CD4-positive, alpha-beta T cell treated with Interleukin-17A for 4 hours (primary cell): ENCODE results near the gene ZFP91.

ENCODE experiments used
- DNase-seq: peaks from one replicate; pipeline ENCODE4 v3.0.0-alpha.2; 2020; ENCODE audit warnings: mixed read lengths

The ZFP91 gene

DNA sequence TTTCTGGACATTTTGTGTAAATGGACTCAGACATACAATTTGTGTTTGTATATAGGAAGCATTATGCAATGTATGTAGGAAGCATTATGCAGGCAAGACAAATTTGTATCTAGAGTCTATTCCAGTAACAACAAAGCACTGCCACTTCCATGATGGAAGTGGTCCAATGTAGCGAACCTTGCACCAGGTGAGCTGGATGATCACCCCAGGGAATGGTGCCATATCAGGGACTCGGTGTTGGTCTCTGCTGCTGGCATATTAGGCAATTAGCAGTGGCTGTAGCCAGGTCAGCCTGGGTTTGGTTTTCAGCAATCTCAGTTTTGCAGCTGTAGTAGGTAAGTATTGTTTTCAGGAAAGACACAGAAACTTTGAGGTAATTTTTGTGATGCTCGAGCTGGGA, 12.8 kb downstream of the ZFP91 start:
- DNase-seq: no peak

DNA sequence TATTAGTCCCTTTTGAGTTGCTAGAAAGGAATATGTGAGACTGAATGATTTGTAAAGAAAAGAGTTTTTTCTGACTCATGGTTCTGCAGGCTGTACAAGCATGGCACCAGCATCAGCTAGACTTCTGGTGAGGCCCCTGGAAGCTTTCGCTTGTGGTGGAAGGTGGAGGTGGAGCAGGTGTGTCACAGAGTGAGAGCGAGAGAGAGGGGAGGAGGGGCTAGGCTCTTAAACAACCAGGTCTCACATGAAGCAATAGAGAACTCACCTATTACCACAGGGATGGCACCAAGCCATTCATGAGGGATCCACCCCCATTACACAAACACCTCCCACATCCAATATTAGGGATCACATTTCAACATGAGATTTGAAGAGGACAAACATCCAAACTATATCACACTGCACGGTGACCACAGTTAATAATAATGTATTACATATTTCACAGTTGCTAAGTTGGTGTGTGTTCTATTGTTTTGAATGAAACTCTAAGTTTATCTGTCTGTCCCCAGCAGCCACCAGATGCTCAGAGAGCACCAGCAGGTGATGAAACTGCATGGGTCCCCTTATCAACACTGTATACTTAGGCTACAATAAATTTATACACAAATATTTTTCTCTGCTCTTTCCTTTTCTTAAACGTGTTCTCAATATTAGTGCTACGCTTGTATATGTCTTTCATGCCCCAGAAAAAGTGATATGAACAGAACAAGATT, 14.1 kb downstream of the ZFP91 start:
- DNase-seq: peak; percentile 18

GRCh38 chr11:58594826-58595225, 16.0 kb downstream of the ZFP91 start:
- no peak for DNase-seq

- DNase-seq: no peak
Measured at GRCh38 chr11:58596621-58597020, 17.8 kb downstream of the ZFP91 start.

- DNase-seq: no peak
Measured at GRCh38 chr11:58597486-58598144, 18.8 kb downstream of the ZFP91 start.

- DNase-seq: no peak
Measured at GRCh38 chr11:58600510-58600909, 21.6 kb downstream of the ZFP91 start.

DNA sequence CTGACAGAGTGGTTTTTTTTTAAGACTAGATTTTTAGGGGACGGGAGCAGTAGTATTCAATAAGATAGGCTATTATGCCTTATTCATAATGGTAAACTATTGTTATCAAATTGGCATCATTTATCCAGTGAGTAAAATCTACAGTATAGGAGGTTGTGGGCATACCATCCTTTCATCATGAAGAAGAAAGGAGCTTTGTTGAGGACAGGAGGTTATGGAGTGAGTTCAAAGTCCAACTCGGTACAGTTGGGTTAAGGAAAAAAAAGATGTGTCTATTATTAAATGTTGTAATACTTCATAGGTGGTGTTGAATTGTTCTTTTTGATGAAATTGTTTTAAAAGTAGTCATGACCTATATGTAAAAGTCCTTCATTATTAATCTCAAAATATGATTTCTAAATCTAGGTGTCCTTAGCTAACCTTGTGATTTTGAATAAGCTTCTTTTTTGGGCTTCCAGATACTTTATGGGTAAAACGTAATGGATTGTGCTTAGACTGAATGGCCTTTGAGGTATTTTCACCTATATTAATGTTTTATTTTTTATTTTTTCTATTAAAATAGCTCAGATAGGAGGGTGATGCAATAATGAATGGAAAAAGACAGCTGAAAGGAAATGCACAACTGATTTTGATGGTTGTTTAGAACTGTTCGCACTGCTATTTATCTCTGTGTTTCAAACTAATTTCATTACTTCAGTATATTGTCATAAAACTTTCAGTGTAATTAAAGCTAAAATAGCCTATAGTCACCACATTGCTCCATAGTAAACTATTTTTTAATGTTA, 28.3 kb downstream of the ZFP91 start:
- DNase-seq: no peak

DNA sequence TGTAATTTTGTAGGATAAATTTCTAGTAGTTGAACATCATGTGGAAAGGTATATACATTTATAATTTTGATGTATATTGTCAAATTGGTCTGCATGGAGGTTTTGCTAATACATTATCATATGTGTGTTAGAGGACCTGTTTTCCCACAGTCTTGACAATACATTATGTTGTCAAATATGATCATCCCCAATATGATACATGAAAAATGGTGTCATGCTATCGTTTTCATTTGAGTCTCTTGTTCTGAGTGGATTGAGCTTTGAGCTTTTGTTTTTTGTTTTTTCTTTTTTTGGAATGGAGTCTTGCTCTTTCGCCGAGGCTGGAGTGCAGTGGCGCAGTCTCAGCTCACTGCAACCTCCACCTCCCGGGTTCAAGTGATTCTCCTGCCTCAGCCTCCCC, 29.5 kb downstream of the ZFP91 start:
- no peak for DNase-seq

DNA sequence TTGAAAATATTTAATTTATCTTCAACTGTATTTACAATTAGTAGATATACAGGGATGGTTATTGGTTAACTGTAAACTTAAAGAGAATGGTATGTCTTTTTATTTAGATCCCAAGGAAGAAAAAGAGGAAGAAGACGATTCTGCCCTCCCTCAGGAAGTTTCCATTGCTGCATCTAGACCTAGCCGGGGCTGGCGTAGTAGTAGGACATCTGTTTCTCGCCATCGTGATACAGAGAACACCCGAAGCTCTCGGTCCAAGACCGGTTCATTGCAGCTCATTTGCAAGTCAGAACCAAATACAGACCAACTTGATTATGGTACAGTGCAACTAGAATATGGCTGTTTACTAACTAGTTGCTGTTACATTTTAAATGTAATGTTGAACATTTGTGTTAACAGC, 30.9 kb downstream of the ZFP91 start:
- DNase-seq: no peak

DNA sequence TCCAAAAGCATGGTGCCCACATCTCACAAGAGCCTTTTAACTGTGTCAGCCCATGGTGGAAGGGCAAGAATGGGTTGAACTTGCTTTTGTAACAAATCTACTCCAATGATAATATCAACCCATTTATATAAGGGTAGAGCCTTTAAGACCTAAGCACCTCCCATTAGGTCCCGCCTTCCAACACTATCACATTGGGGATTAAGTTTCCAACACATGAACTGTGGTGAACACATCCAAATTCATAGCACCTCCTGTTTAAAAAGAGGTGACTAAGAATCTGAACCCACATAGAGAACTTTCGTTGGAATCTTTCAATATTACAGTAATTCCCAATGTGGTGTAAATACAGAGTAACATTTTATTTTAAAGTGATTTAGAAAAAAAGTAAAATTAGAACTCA, 34.4 kb downstream of the ZFP91 start:
- no peak for DNase-seq

DNA sequence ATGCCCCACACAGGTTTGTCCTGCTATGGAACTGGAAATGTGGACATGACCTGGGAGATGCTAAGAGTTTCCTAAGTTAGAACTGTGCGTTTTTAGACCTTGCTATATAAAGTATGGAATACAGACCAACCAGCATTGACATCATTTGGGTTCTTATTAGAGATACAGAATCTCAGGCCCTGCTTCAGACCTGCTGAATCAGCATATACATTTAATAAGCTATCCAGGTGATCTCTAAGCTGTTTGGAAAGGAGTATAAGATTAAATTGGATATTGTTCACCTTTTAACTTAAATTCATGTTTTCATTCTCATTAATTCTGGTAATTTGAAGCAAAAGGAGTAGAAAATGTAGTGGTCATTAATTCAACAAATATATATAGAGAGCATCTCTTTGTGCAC, 36.7 kb downstream of the ZFP91 start:
- DNase-seq: no peak

DNA sequence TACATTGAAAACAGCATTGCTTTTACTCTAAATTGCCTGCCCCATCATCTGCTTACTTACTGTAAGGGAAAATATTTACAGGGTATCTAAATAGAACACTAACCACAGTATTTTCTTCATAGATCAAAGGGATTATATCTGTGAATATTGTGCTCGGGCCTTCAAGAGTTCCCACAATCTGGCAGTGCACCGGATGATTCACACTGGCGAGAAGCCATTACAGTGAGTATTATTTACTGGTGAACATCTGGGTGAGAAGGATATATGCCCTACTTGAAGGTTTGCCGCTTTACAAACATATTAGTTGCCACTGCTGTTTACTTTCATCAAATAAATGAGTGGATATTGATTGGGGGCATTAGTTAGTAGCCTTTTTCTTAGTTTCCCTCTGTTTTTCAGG, 37.7 kb downstream of the ZFP91 start:
- DNase-seq: no peak

DNA sequence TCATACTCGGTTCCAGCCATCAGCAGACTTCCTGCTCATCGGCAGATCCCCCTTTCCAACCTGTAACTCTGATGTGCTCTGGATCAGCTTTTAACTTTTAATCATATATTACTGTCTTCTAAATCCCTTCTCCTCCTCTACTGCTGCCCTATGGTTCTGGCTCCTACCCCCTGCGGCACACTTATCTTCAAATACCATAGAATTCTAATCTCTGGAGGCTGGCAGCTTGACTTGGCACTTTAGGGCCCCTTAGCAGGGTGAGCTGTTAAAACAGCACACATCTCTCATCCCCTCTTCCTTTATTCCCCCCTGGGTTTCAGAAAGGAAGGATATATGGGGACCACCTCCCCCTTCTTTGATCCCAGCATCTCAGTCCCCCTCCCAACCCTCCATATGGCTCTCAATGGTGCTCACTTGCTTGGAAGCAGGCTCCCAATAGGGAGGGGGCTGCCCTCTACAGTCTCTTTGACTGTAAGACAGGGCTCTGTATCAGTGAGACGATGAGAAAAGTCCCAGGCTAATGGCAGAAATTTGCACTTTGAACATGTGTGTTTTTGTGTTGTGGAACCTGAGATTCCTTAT, 39.2 kb downstream of the ZFP91 start:
- peak; percentile 20 for DNase-seq

DNA sequence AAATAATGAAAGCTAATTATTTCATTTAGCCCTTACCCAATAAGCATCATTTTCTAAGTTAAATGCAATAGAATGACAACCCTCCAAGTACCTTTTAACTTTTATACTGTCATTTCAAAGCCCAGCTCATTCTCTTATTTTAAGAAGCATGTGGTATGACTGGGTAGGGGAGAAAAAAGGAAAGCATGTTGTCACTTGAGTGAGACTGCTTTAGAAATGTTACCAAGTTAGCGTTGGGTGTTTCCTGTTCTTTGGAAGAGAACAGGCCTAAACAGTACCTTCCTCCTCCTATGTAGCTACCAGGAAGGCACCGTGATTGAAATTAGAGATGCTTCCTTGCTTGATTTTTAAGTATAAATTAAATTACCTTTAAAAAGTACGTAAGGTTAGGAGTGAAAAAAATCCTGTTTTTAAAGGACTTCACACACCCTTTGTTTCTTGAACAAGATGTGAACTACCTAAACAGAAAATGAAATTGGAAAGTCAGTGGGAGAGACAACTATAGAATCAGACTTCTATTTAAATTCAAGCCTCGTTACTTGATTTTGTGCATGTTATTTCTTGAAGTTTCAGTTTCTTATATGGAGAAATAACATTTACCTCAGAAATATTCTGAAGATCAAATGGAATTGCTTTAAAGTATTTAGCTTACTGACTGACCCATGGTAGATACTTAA, 42.9 kb downstream of the ZFP91 start:
- DNase-seq: no peak

DNA sequence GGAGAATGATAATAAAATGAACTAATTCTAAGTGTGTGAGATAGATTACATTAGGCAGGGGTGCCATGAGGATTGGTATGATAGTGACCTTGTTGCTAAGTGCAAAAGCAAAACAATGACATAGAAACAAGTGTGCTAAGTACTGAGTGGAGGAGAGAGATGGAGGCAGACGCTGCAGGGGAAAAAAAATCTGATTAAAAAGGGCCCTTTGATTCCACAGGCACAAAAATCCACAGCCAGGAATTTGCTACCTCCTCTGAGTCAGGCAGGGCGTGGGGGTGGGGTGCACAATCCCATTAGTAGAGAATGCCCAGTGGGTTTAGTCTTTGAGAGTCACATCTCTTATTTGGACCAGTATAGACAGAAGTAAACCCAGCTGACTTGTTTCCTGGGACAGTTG, 43.5 kb downstream of the ZFP91 start, which contains the start of gene CNTF:
CNTF (plus strand) TSS at position 322 of the 400 bp plus-strand sequence. CDS start 88 bp downstream, outside the sequence.
- no peak for DNase-seq

DNA sequence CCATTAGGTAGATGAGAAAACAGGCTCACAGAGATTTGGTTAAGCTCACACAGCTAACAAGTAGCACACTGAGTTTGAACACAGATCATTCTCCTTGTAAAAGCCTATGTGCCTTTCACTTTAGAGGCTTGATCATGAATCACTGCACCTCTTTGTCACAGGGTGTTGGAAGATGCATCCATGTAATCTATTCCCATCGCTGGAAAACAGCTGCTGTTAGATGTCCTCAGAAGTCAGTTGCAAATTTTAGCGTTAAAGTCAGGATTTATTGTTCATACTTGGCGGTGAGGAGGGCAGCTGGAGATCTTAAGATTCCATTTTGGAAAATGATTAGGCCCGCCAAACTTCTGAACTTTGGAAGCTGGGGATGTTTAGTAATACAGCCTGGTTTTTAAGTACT, 46.2 kb downstream of the ZFP91 start:
- DNase-seq: no peak

GRCh38 chr11:58625826-58626460, 47.1 kb downstream of the ZFP91 start:
- no peak for DNase-seq

DNA sequence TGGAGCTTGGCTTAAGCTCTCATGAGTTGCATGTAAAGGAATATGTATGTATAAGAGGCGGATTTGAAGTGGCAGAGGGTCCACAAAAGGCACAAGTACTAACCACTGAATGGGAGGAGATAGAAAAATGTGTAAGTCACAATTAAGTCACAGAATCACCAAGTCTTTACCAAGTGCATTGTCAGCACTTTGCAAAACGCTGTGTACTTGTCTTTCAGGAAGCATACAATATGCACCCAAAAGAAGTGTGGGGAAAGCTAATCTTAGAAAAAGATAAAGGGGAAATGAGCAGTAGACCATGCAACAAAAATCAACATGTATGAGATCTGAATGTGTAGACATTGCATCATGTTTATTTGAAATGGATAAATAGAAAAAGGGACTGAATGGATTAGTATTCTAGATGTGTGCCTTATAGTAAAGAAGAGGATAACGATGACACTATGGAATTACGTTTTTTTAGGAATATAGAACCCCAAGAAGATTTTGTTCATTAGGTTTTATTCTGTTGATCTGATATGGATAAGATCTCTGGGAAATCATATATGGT, 48.1 kb downstream of the ZFP91 start:
- no peak for DNase-seq

DNA sequence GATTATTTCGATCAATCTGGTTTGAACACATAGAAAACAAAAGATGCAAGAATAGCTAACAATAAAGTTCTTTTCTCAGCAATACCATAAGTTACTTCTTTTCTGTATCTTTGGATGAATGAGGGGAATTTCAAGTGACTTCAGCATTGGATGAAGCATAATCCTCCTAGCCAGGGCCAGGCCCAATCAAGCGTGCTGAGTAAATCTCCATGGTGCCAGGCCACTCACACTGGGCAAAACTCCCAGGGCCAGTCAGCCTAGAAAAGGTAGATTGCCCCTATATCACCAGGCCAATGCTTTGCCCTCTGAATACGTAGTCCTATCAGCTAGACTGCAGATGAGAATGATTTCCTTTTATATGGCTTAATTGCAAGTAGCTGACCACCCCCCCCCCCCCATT, 49.6 kb downstream of the ZFP91 start:
- DNase-seq: no peak

DNA sequence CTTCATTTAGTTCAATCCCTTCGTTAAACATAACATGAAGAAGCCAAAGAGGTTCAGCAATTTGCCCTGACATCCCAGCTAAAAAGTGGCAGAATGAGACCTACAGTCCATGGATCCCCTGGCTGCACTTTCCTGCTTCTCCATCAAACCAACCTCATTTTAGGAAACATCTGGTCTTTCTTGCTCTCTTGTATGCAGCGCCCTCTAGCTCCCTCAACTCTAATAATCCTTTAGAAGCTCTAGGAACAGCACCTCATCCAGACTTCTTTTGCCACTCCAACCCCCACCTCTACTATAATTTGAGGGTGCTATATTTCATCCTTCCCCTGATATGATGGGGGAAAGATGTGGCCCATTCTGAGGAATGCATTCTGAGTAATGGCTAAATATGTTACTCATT, 51.0 kb downstream of the ZFP91 start:
- DNase-seq: peak; percentile 36

DNA sequence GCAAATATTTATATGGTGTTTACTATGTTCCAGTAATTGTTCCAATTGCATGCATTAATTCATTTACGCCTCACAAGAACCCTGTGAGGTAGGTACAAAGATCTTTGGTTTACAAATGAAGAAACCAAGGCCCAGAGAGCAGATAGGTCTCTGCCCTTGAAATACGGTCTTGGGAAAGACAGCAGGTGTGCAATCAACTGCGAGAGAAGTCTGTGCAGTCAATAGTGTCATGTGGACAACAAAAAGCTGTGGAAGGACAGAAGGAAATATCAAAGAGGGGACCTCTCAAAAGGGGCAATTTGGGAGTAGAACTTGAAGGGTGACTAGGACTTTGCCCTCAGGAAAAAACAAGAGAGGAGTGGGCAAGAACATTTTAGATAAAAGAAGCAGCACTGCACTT, 52.5 kb downstream of the ZFP91 start:
- DNase-seq: no peak

DNA sequence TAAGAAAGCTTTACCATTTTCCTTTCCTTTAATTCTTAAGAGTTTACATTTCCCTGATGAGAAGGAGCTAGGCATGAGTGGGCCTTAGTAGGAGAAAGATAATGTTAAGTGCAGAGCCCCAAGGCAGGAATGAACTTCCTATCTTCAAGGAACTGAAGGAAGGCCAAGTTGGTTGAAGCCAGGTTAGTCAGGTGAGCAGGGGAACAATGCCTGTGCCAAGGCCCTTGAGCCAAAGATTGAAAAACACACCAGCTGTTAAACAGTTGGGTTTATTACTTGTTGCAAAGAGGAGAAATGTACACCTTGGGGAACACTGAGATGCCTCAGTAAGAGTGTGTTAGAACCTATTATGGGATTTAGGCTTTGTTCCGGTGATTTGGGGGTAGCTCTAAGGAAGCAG, 53.6 kb downstream of the ZFP91 start:
- DNase-seq: no peak
